ENCODE measurements around the gene MMD.
"Not testable (repeated sequence)": the region's sequence is repeated elsewhere in the genome, so short reads cannot be mapped to it uniquely, and the experiment has no call there.

The MMD gene

DNA sequence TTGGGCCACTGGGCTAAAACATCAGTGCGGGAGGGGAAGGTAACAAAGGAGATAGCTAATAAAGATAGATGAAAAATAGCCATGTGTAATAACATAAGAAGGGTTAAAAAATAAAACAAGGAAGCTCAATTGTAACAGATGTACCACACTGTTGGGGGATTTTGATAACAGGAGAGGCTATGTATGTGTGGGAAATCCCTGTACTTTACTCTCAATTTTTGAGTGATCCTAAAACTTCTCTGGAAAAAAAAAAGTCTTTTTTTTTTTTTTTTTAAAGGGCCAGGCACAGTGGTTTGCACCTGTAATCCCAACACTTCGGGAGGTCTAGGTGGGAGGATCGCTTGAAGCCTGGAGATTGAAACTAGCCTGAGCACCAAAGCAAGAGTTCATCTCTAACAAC lies 1.9 kb upstream of the MMD start:
- DNase-seq (ENCODE audit: low read depth in 2 of 2), result no peak

- not testable (repeated sequence) for DNase-seq (ENCODE audit: low read depth in 2 of 2)
Measured at GRCh38 chr17:55422828-55423164, 1.2 kb upstream of the MMD start.

- peak; percentile 2 to 41 for DNase-seq (ENCODE audit: low read depth in 2 of 2)
Measured at GRCh38 chr17:55420776-55421178, 858 bp downstream of the MMD start.

GRCh38 chr17:55420067-55420775 lies 1.4 kb downstream of the MMD start:
- DNase-seq (ENCODE audit: low read depth in 2 of 2), result no peak

GRCh38 chr17:55418369-55419268 lies 3.0 kb downstream of the MMD start:
- no peak for DNase-seq (ENCODE audit: low read depth in 2 of 2)

DNA sequence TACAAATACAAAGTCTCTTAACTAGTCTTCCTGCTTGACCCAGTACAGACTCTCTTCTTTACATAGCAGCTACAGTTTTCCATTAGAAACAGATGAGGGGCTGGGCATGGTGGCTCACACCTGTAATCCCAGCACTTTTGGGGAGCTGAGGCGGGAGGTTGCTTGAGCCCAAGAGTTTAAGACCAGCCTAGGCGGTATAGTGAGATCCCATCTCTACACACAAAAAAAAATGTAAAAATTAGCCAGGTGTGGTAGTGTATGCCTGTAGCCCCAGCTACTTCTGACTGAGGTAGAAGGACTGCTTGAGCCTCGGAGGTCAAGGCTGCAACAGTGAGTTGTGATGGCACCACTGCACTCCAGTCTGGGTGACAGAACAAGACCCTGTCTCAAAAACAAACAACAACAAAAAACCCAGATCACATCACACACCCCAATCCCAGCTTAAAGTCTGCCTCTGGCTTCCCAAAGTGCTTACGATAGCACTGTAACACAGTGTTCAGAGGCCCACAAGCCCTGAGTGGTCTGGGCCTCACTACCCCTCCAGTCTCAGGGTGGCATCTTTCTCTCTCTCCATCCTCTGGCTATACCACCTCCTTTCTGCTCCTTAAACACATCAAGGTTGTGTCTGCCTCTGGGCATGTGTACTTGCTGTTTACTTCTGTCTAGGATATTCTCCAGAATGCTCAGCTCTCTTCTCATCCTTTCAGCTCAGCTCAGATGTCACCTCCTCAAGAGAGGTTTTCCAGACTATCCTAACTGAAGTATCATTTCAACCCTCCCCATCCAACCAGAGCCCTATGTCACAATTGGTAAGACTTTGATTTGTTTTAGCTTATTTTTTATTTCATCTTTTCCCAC lies 4.0 kb downstream of the MMD start:
- no peak for DNase-seq (ENCODE audit: low read depth in 2 of 2)

DNA sequence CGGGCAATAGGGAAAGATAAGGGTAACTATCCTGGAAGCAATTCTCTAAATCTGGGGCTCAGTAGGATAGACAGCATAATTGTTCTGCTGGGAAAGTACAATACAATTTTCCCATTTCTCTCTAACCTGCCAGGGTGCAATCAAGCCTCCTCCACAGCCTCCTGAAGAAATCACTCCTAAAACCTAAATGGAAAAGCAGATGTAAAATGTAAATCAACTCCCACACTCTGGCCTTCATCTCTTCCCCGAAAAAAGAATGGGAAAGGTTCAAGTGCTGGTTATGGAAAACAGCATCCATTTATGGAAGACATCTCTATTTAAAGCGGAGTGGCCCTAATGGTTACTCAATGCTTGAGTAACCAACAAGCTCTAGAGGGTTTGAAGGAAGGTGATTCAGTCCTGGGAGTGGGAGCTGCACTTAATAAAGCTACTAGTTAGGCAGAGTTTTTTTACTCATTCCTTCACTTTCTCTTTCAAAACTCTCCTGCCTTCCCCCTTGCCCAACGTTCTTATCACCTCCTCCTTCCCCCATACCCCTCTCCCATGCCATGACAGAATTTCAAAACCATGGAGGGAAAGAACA lies 5.1 kb downstream of the MMD start:
- no peak for DNase-seq (ENCODE audit: low read depth in 2 of 2)

- no peak for DNase-seq (ENCODE audit: low read depth in 2 of 2)
Measured at GRCh38 chr17:55416000-55416399, 5.6 kb downstream of the MMD start.

GRCh38 chr17:55414983-55415382 lies 6.7 kb downstream of the MMD start:
- no peak for DNase-seq (ENCODE audit: low read depth in 2 of 2)

GRCh38 chr17:55413825-55414489 lies 7.7 kb downstream of the MMD start:
- no peak for DNase-seq (ENCODE audit: low read depth in 2 of 2)

- DNase-seq (ENCODE audit: low read depth in 2 of 2), result no peak
Measured at GRCh38 chr17:55411463-55411855, 10.2 kb downstream of the MMD start.

- DNase-seq (ENCODE audit: low read depth in 2 of 2), result no peak
Measured at GRCh38 chr17:55410722-55411462, 10.7 kb downstream of the MMD start.

DNA sequence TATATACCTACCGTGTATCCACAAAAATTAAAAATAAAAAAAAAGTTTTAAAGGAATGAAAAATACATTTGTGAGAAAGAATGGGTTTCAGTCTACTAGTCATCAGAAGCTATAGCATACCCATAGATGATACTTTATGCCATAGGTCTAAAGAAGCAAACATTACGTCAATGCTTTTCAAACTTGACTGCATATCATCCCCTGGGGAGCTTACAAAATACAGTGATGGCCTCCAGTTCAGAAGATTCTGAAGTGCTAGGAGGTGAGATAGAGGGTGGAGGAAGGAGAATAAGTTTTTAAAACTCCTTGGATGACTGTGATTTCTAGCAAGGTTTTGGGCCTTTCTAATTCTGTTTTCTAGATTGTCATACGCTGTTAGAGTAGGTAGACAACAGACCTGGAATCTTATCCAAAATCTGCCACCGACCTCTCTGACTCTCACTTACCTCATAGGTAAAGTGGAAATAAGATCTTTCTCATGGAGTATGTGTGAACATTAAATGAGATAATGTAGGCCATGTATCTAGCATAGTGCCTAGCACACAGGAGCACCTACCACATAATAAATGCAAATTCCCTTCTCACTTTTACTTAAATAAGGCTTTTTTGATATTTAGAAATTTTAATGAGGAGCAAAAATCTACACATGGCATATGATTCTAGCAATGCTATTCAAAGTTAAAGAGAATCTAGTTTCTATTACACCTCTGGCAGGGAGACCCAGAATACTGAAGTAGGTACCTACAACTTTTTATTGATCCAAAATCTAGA lies 12.4 kb downstream of the MMD start:
- no peak for DNase-seq (ENCODE audit: low read depth in 2 of 2)

- DNase-seq (ENCODE audit: low read depth in 2 of 2), result no peak
Measured at GRCh38 chr17:55407641-55408566, 13.7 kb downstream of the MMD start.

DNA sequence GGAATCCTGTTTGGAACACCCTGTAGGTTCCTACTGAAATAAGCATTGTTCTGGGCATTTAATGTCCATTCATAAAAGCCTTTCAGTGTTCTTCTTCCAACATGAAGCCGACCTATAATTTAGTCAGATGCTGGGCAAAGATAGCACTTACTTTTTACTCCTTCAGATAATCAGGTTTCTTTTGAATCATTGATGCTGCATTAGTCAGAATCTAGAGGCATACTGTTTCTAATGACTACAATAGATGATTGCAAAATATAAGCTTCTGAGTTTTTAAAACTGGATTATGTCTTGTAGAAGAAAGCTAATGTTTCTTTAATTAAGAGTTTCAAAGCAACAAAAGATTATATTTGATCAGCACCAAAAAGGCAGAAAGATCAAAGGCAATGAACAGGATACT lies 16.0 kb downstream of the MMD start:
- DNase-seq (ENCODE audit: low read depth in 2 of 2), result no peak

GRCh38 chr17:55404197-55404596 lies 17.4 kb downstream of the MMD start:
- not testable (repeated sequence) for DNase-seq (ENCODE audit: low read depth in 2 of 2)

DNA sequence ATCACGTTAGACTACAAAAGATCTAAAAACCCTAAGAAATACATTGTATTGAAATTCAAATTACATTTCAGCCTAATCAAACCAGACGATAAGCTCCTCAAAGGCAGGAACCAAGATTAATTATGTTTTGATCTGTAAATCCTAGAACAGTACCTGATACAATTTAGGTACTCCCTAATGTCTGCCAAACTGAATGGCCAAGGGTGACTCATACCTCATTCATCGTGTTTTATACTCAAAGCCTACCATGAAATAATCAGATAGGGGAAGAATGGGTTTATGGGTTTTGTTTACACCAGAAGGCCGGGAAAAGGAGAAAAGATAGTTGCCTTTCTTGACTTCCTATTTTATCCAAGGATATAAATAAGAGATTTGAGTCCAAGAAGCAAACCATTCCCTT lies 19.3 kb downstream of the MMD start:
- DNase-seq (ENCODE audit: low read depth in 2 of 2), result no peak

DNA sequence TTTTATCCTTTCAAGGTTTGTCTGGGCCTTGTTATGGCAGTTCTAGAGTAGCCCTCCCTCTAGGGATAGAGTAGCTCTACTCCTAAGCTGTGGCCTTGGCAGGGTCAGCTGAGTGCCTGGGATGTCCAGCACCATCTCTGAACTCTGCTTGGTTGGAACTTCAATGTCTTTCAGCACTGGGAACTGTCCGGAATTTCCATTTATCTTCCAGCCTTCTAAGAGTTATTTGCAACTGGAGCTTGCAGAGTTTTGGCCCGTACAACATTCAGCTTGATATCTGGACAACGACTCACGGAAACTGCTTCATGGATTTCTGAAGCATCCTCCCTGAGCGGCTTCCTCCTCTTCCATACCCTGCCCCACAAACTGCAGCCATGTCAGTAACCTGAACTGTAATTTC lies 22.9 kb downstream of the MMD start:
- DNase-seq (ENCODE audit: low read depth in 2 of 2), result no peak
